ENCODE data around the gene LYPLA2.

Gene LYPLA2

GRCh38 chr1:23837908-23838307 lies 47.0 kb downstream of the LYPLA2 start:
- DNase-seq (ENCODE audit: low read depth) = no peak

GRCh38 chr1:23838401-23838866 lies 47.5 kb downstream of the LYPLA2 start:
- peak; percentile 54 for DNase-seq (ENCODE audit: low read depth)

- no peak for DNase-seq (ENCODE audit: low read depth)
These were observed 52.7 kb downstream of the LYPLA2 start for GRCh38 chr1:23843644-23844043.
